Gastroesophageal sphincter (tissue), 3 donors: Measurements from ENCODE around the gene TFPI2.

Source experiments
- EP300 ChIP-seq: sonication (generic); formaldehyde crosslinking; IDR thresholded peaks from one replicate; pipeline ENCODE4 v1.6.1; 2017; ENCODE audit warnings: antibody characterized with exemption, mild to moderate bottlenecking
- POLR2A ChIP-seq, 2 donors: fragments of 450-650 bp; IDR thresholded peaks; one replicate each; pipeline ENCODE4 v1.6.1; 2017; ENCODE audit warnings: antibody characterized with exemption in 2 of 2, mild to moderate bottlenecking in 2 of 2, moderate library complexity in 1 of 2
- POLR2AphosphoS5 ChIP-seq: sonication (generic); formaldehyde crosslinking; IDR thresholded peaks from one replicate; pipeline ENCODE4 v1.6.1; 2017; ENCODE audit warnings: antibody characterized with exemption
- TF ChIP-seq, protein P1 (sequence below), 4 experiments: fragments of 200-600 bp in 2 of 4; fragments of 450-650 bp in 2 of 4; sonication (generic) in 1 of 4; IDR thresholded peaks; one replicate each; pipeline ENCODE4 v1.5.1; 2017 to 2019; ENCODE audit warnings: antibody characterized with exemption in 4 of 4, mild to moderate bottlenecking in 2 of 4, moderate library complexity in 2 of 4

GRCh38 chr7:93883917-93884345 lies 6.6 kb downstream of the TFPI2 start:
- TF ChIP-seq POLR2AphosphoS5 (no peak), EP300 (no peak), POLR2A (IDR thresholded peaks at IDR 0.05) (no peak)
- TF ChIP-seq, protein P1, sequence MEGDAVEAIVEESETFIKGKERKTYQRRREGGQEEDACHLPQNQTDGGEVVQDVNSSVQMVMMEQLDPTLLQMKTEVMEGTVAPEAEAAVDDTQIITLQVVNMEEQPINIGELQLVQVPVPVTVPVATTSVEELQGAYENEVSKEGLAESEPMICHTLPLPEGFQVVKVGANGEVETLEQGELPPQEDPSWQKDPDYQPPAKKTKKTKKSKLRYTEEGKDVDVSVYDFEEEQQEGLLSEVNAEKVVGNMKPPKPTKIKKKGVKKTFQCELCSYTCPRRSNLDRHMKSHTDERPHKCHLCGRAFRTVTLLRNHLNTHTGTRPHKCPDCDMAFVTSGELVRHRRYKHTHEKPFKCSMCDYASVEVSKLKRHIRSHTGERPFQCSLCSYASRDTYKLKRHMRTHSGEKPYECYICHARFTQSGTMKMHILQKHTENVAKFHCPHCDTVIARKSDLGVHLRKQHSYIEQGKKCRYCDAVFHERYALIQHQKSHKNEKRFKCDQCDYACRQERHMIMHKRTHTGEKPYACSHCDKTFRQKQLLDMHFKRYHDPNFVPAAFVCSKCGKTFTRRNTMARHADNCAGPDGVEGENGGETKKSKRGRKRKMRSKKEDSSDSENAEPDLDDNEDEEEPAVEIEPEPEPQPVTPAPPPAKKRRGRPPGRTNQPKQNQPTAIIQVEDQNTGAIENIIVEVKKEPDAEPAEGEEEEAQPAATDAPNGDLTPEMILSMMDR (IDR thresholded peaks at IDR 0.05), result no peak
